ENCODE measurements around the gene ATP2B3. TPM values are rescaled to one million over a fixed set of nuclear protein-coding genes. Genes with fewer than 3 reads are reported as not detected.

ATP2B3 gene
- polyA plus RNA-seq, 1 donor from 2014 or later = 5.3 TPM

DNA sequence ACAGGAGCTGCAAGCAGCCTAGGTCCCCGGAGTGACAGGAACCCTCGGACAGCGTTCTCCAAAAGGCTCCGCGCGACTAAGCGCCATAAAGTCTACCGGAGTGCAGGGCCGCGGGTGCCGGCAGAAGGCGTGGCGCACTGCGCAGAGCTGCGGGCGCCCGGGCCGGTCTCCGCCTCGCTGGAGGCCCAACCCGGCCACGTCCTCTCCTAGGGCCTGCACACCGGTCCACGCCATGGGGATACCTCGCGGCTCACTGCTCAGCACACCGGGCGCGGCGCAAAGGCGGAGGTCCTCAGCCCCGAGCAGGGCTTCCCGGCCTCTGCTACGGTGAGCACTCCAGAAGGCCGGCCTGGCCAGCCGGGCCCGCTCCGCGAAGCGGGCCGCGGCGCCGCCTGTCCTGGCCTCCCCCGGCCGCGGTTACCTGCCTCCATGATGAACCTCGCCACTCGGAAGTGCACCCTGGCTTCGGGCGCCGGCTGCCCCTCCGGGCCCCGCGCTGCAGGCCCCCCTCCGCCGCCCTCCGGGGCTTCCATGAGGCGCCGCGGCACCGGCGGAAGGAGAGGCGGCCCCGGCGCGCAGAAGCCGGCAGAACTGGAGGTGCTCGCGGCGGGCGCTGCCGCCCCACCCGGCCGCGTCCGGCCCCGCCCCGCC is 81.2 kb downstream of the ATP2B3 start, which contains the start of gene CCNQ:
CCNQ (minus strand) TSS at position 599 of the 651 bp plus-strand sequence; CDS start at position 533, 66 bp downstream.
- no peaks in the 10 kb centered on the region for H3K36me3 ChIP-seq (ENCODE audit: insufficient read depth, low read length)
- peak within 1 kb of the TSS; percentile 75 for H3K9ac ChIP-seq (ENCODE audit: low read length)
- peak within 1 kb of the TSS; percentile 64 for H3K27ac ChIP-seq (ENCODE audit: low read length)
- H3K4me3 ChIP-seq (ENCODE audit: low read length) = peak within 1 kb of the TSS; percentile 78
- H3K4me2 ChIP-seq (ENCODE audit: low read length) = peak within 1 kb of the TSS; percentile 73
- no peaks in the 10 kb centered on the region for H3K9me3 ChIP-seq (ENCODE audit: low read length)
- no peaks in the 10 kb centered on the region for H3K9me2 ChIP-seq (ENCODE audit: insufficient read depth, low read length)
- H3K27me3 ChIP-seq (ENCODE audit: insufficient read depth, low read depth, low read length) = no peaks in the 10 kb centered on the region
- no peaks in the 10 kb centered on the region for H4K20me1 ChIP-seq (ENCODE audit: insufficient read depth)
- no peak within 1 kb of the TSS for H2AFZ ChIP-seq (ENCODE audit: low read depth, low read length)
- H3K79me2 ChIP-seq (replicated peaks; ENCODE audit: insufficient read depth, low read length) = no peaks in the 10 kb centered on the region
- H3F3A ChIP-seq (ENCODE audit: insufficient read depth, low read length, poor library complexity, severe bottlenecking) = no peaks in the 10 kb centered on the region
- TF ChIP-seq RAD21 (conservative IDR thresholded peaks at IDR 0.05) (no peak), SMC3 (conservative IDR thresholded peaks at IDR 0.05; ENCODE audit: poor library complexity) (no peak), EP300 (conservative IDR thresholded peaks at IDR 0.05; ENCODE audit: poor library complexity, severe bottlenecking) (no peak), TAF1 (IDR thresholded peaks at IDR 0.05; ENCODE audit: low read depth) (no peak), POLR2AphosphoS5 (IDR thresholded peaks at IDR 0.05) (no peak), MXI1 (conservative IDR thresholded peaks at IDR 0.05; ENCODE audit: poor library complexity, severe bottlenecking) (peak; percentile 24)
- TF ChIP-seq, protein P1, sequence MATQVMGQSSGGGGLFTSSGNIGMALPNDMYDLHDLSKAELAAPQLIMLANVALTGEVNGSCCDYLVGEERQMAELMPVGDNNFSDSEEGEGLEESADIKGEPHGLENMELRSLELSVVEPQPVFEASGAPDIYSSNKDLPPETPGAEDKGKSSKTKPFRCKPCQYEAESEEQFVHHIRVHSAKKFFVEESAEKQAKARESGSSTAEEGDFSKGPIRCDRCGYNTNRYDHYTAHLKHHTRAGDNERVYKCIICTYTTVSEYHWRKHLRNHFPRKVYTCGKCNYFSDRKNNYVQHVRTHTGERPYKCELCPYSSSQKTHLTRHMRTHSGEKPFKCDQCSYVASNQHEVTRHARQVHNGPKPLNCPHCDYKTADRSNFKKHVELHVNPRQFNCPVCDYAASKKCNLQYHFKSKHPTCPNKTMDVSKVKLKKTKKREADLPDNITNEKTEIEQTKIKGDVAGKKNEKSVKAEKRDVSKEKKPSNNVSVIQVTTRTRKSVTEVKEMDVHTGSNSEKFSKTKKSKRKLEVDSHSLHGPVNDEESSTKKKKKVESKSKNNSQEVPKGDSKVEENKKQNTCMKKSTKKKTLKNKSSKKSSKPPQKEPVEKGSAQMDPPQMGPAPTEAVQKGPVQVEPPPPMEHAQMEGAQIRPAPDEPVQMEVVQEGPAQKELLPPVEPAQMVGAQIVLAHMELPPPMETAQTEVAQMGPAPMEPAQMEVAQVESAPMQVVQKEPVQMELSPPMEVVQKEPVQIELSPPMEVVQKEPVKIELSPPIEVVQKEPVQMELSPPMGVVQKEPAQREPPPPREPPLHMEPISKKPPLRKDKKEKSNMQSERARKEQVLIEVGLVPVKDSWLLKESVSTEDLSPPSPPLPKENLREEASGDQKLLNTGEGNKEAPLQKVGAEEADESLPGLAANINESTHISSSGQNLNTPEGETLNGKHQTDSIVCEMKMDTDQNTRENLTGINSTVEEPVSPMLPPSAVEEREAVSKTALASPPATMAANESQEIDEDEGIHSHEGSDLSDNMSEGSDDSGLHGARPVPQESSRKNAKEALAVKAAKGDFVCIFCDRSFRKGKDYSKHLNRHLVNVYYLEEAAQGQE (IDR thresholded peaks at IDR 0.05; ENCODE audit: borderline replicate concordance) = no peak
- TF ChIP-seq, protein P2, sequence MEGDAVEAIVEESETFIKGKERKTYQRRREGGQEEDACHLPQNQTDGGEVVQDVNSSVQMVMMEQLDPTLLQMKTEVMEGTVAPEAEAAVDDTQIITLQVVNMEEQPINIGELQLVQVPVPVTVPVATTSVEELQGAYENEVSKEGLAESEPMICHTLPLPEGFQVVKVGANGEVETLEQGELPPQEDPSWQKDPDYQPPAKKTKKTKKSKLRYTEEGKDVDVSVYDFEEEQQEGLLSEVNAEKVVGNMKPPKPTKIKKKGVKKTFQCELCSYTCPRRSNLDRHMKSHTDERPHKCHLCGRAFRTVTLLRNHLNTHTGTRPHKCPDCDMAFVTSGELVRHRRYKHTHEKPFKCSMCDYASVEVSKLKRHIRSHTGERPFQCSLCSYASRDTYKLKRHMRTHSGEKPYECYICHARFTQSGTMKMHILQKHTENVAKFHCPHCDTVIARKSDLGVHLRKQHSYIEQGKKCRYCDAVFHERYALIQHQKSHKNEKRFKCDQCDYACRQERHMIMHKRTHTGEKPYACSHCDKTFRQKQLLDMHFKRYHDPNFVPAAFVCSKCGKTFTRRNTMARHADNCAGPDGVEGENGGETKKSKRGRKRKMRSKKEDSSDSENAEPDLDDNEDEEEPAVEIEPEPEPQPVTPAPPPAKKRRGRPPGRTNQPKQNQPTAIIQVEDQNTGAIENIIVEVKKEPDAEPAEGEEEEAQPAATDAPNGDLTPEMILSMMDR (IDR thresholded peaks at IDR 0.05; ENCODE audit: poor library complexity, severe bottlenecking) = no peak

DNA sequence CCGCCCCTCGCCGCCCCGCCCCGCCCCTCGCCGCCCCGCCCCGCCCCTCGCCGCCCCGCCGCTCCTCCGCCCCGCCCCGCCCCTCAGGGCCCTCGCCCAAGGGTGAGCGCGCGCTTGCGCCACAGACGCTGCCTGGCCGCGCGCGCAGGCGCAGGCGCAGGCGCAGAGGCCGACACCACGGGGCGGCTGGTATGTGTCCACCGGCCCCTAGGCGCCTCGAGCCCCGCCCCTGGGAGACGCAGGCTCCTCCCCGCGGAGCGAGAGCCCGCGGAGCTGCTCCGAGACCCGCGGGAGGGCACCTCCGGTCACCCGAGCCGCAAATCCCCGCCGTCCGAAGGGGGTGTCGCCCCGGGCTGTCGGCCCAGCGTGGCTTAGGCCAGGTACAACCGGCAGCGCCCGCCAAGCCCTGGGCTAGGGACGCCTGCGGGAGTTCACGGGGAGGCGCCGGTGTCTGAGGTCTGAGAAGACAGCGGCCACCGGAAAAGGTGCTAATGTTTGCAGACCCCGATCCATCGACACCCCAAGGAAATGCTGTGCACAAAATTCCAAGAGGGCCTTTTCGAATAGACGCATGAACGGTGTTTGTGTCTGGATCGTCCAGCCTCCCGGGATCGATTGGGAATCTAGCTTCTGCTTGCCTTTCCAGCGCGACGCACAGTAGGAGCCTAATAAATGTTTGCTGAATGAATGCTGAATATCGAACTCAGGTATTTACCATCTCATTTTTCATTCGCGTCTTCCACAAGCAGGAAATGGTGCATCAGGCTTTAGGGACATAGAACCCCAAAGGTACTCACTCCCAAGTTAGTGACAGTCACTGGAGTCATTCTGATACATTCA is 82.0 kb downstream of the ATP2B3 start:
- no peak for TF ChIP-seq EP300 (conservative IDR thresholded peaks at IDR 0.05; ENCODE audit: poor library complexity, severe bottlenecking)
- TF ChIP-seq, protein P1 (IDR thresholded peaks at IDR 0.05; ENCODE audit: borderline replicate concordance) = no peak
- no peak for TF ChIP-seq EZH2 (IDR thresholded peaks at IDR 0.05; ENCODE audit: borderline replicate concordance, insufficient read depth, low read length, poor library complexity, severe bottlenecking)
- peak; percentile 9 for TF ChIP-seq RAD21 (conservative IDR thresholded peaks at IDR 0.05)
- TF ChIP-seq POLR2AphosphoS5 (IDR thresholded peaks at IDR 0.05) = peak; percentile 56
- TF ChIP-seq MXI1 (conservative IDR thresholded peaks at IDR 0.05; ENCODE audit: poor library complexity, severe bottlenecking) = peak; percentile 40
- TF ChIP-seq SMC3 (conservative IDR thresholded peaks at IDR 0.05; ENCODE audit: poor library complexity) = no peak
- TF ChIP-seq TAF1 (IDR thresholded peaks at IDR 0.05; ENCODE audit: low read depth) = no peak
- TF ChIP-seq, protein P2 (IDR thresholded peaks at IDR 0.05; ENCODE audit: poor library complexity, severe bottlenecking) = peak; percentile 13
- Histone ChIP-seq H3K9me2 (ENCODE audit: insufficient read depth, low read length) (no peaks in the 10 kb centered on the region), H3K9me3 (ENCODE audit: low read length) (no peaks in the 10 kb centered on the region), H2AFZ (ENCODE audit: low read depth, low read length) (no peak overlapping the region), H3K4me3 (ENCODE audit: low read length) (peak overlapping the region; percentile 78), H4K20me1 (ENCODE audit: insufficient read depth) (no peaks in the 10 kb centered on the region), H3K79me2 (replicated peaks; ENCODE audit: insufficient read depth, low read length) (no peaks in the 10 kb centered on the region), H3K4me2 (ENCODE audit: low read length) (peak overlapping the region; percentile 73), H3K27me3 (ENCODE audit: insufficient read depth, low read depth, low read length) (no peaks in the 10 kb centered on the region), H3K9ac (ENCODE audit: low read length) (peak overlapping the region; percentile 75), H3K27ac (ENCODE audit: low read length) (peak overlapping the region; percentile 64), H3K36me3 (ENCODE audit: insufficient read depth, low read length) (no peaks in the 10 kb centered on the region), H3F3A (ENCODE audit: insufficient read depth, low read length, poor library complexity, severe bottlenecking) (no peaks in the 10 kb centered on the region)

Measured in neural cell (in vitro differentiated cells).